ENCODE data around the gene INSIG1. TPM values are rescaled to one million over a fixed set of nuclear protein-coding genes. Genes with fewer than 3 reads are reported as not detected.

The INSIG1 gene
- total RNA-seq, 1 donor from 2014 or later: 25.1 TPM

GRCh38 chr7:155282671-155283070 lies 15.0 kb upstream of the INSIG1 start:
- Histone ChIP-seq H3K9me3 (ENCODE audit: control insufficient read depth in 3 of 3, low read length in 3 of 3) (no peaks in the 10 kb centered on the region), H3K36me3 (ENCODE audit: control insufficient read depth in 3 of 3, insufficient read depth in 3 of 3, low read length in 3 of 3) (no peaks in the 10 kb centered on the region), H3K4me1 (ENCODE audit: control insufficient read depth in 3 of 3, insufficient read depth in 3 of 3, low read length in 3 of 3) (peaks cover 0 to 7% (median 0%) of the 10 kb centered on the region in 3 donors), H3K27me3 (ENCODE audit: control insufficient read depth in 3 of 3, insufficient read depth in 3 of 3, low read length in 3 of 3) (peaks cover 4 to 9% (median 5%) of the 10 kb centered on the region in 3 donors), H3K27ac (ENCODE audit: low read depth, low read length) (no peak overlapping the region), H3K4me3 (ENCODE audit: low read length in 3 of 3) (no peak overlapping the region), H3K9ac (ENCODE audit: low read depth in 1 of 3, low read length in 3 of 3) (no peak overlapping the region)

GRCh38 chr7:155283565-155284194 lies 14.0 kb upstream of the INSIG1 start:
- no peak overlapping the region for H3K27ac ChIP-seq (ENCODE audit: low read depth, low read length)
- no peak overlapping the region for H3K4me3 ChIP-seq (ENCODE audit: low read length in 3 of 3)
- H3K36me3 ChIP-seq (ENCODE audit: control insufficient read depth in 3 of 3, insufficient read depth in 3 of 3, low read length in 3 of 3): no peaks in the 10 kb centered on the region
- peaks cover 0 to 7% (median 0%) of the 10 kb centered on the region in 3 donors for H3K4me1 ChIP-seq (ENCODE audit: control insufficient read depth in 3 of 3, insufficient read depth in 3 of 3, low read length in 3 of 3)
- H3K27me3 ChIP-seq (ENCODE audit: control insufficient read depth in 3 of 3, insufficient read depth in 3 of 3, low read length in 3 of 3): peaks cover 4 to 5% (median 4%) of the 10 kb centered on the region in 3 donors
- H3K9ac ChIP-seq (ENCODE audit: low read depth in 1 of 3, low read length in 3 of 3): no peak overlapping the region
- no peaks in the 10 kb centered on the region for H3K9me3 ChIP-seq (ENCODE audit: control insufficient read depth in 3 of 3, low read length in 3 of 3)

GRCh38 chr7:155284496-155285274 lies 13.0 kb upstream of the INSIG1 start:
- H3K9ac ChIP-seq (ENCODE audit: low read depth in 1 of 3, low read length in 3 of 3): no peak overlapping the region
- no peak overlapping the region for H3K4me3 ChIP-seq (ENCODE audit: low read length in 3 of 3)
- H3K4me1 ChIP-seq (ENCODE audit: control insufficient read depth in 3 of 3, insufficient read depth in 3 of 3, low read length in 3 of 3): peaks cover 0 to 7% (median 0%) of the 10 kb centered on the region in 3 donors
- no peaks in the 10 kb centered on the region for H3K9me3 ChIP-seq (ENCODE audit: control insufficient read depth in 3 of 3, low read length in 3 of 3)
- H3K27ac ChIP-seq (ENCODE audit: low read depth, low read length): no peak overlapping the region
- peaks cover 4 to 5% (median 4%) of the 10 kb centered on the region in 3 donors for H3K27me3 ChIP-seq (ENCODE audit: control insufficient read depth in 3 of 3, insufficient read depth in 3 of 3, low read length in 3 of 3)
- no peaks in the 10 kb centered on the region for H3K36me3 ChIP-seq (ENCODE audit: control insufficient read depth in 3 of 3, insufficient read depth in 3 of 3, low read length in 3 of 3)

- Histone ChIP-seq H3K27ac (ENCODE audit: low read depth, low read length) (no peak overlapping the region), H3K4me3 (ENCODE audit: low read length in 3 of 3) (no peak overlapping the region), H3K9ac (ENCODE audit: low read depth in 1 of 3, low read length in 3 of 3) (no peak overlapping the region), H3K36me3 (ENCODE audit: control insufficient read depth in 3 of 3, insufficient read depth in 3 of 3, low read length in 3 of 3) (no peaks in the 10 kb centered on the region), H3K27me3 (ENCODE audit: control insufficient read depth in 3 of 3, insufficient read depth in 3 of 3, low read length in 3 of 3) (peaks cover 2 to 5% (median 4%) of the 10 kb centered on the region in 3 donors), H3K4me1 (ENCODE audit: control insufficient read depth in 3 of 3, insufficient read depth in 3 of 3, low read length in 3 of 3) (peaks cover 0 to 7% (median 0%) of the 10 kb centered on the region in 3 donors), H3K9me3 (ENCODE audit: control insufficient read depth in 3 of 3, low read length in 3 of 3) (no peaks in the 10 kb centered on the region)
These were observed 12.3 kb upstream of the INSIG1 start for GRCh38 chr7:155285423-155285822.

- Histone ChIP-seq H3K27me3 (ENCODE audit: control insufficient read depth in 3 of 3, insufficient read depth in 3 of 3, low read length in 3 of 3) (peaks cover 0 to 5% (median 4%) of the 10 kb centered on the region in 3 donors), H3K27ac (ENCODE audit: low read depth, low read length) (no peak overlapping the region), H3K9me3 (ENCODE audit: control insufficient read depth in 3 of 3, low read length in 3 of 3) (no peaks in the 10 kb centered on the region), H3K9ac (ENCODE audit: low read depth in 1 of 3, low read length in 3 of 3) (no peak overlapping the region), H3K4me3 (ENCODE audit: low read length in 3 of 3) (no peak overlapping the region), H3K4me1 (ENCODE audit: control insufficient read depth in 3 of 3, insufficient read depth in 3 of 3, low read length in 3 of 3) (peaks cover 0 to 7% (median 2%) of the 10 kb centered on the region in 3 donors), H3K36me3 (ENCODE audit: control insufficient read depth in 3 of 3, insufficient read depth in 3 of 3, low read length in 3 of 3) (no peaks in the 10 kb centered on the region)
These were observed 11.8 kb upstream of the INSIG1 start for GRCh38 chr7:155285833-155286232.

GRCh38 chr7:155286686-155287085 lies 11.0 kb upstream of the INSIG1 start:
- Histone ChIP-seq H3K4me3 (ENCODE audit: low read length in 3 of 3) (no peak overlapping the region), H3K27ac (ENCODE audit: low read depth, low read length) (no peak overlapping the region), H3K9me3 (ENCODE audit: control insufficient read depth in 3 of 3, low read length in 3 of 3) (no peaks in the 10 kb centered on the region), H3K4me1 (ENCODE audit: control insufficient read depth in 3 of 3, insufficient read depth in 3 of 3, low read length in 3 of 3) (peaks cover 0 to 7% (median 6%) of the 10 kb centered on the region in 3 donors), H3K27me3 (ENCODE audit: control insufficient read depth in 3 of 3, insufficient read depth in 3 of 3, low read length in 3 of 3) (peaks cover 0 to 5% (median 1%) of the 10 kb centered on the region in 3 donors), H3K9ac (ENCODE audit: low read depth in 1 of 3, low read length in 3 of 3) (no peak overlapping the region), H3K36me3 (ENCODE audit: control insufficient read depth in 3 of 3, insufficient read depth in 3 of 3, low read length in 3 of 3) (no peaks in the 10 kb centered on the region)

- Histone ChIP-seq H3K4me3 (ENCODE audit: low read length in 3 of 3) (no peak overlapping the region), H3K9me3 (ENCODE audit: control insufficient read depth in 3 of 3, low read length in 3 of 3) (no peaks in the 10 kb centered on the region), H3K9ac (ENCODE audit: low read depth in 1 of 3, low read length in 3 of 3) (no peak overlapping the region), H3K4me1 (ENCODE audit: control insufficient read depth in 3 of 3, insufficient read depth in 3 of 3, low read length in 3 of 3) (peaks cover 0 to 7% (median 6%) of the 10 kb centered on the region in 3 donors), H3K36me3 (ENCODE audit: control insufficient read depth in 3 of 3, insufficient read depth in 3 of 3, low read length in 3 of 3) (no peaks in the 10 kb centered on the region), H3K27me3 (ENCODE audit: control insufficient read depth in 3 of 3, insufficient read depth in 3 of 3, low read length in 3 of 3) (peaks cover 0 to 5% (median 0%) of the 10 kb centered on the region in 3 donors), H3K27ac (ENCODE audit: low read depth, low read length) (no peak overlapping the region)
These were observed 10.3 kb upstream of the INSIG1 start for GRCh38 chr7:155287284-155287935.

- Histone ChIP-seq H3K27me3 (ENCODE audit: control insufficient read depth in 3 of 3, insufficient read depth in 3 of 3, low read length in 3 of 3) (peaks cover 0 to 5% (median 0%) of the 10 kb centered on the region in 3 donors), H3K9ac (ENCODE audit: low read depth in 1 of 3, low read length in 3 of 3) (no peak overlapping the region), H3K4me1 (ENCODE audit: control insufficient read depth in 3 of 3, insufficient read depth in 3 of 3, low read length in 3 of 3) (peaks cover 0 to 7% (median 6%) of the 10 kb centered on the region in 3 donors), H3K9me3 (ENCODE audit: control insufficient read depth in 3 of 3, low read length in 3 of 3) (no peaks in the 10 kb centered on the region), H3K4me3 (ENCODE audit: low read length in 3 of 3) (no peak overlapping the region), H3K27ac (ENCODE audit: low read depth, low read length) (no peak overlapping the region), H3K36me3 (ENCODE audit: control insufficient read depth in 3 of 3, insufficient read depth in 3 of 3, low read length in 3 of 3) (no peaks in the 10 kb centered on the region)
These were observed 9.6 kb upstream of the INSIG1 start for GRCh38 chr7:155288055-155288454.

- no peak overlapping the region for H3K9ac ChIP-seq (ENCODE audit: low read depth in 1 of 3, low read length in 3 of 3)
- no peak overlapping the region for H3K4me3 ChIP-seq (ENCODE audit: low read length in 3 of 3)
- no peaks in the 10 kb centered on the region for H3K36me3 ChIP-seq (ENCODE audit: control insufficient read depth in 3 of 3, insufficient read depth in 3 of 3, low read length in 3 of 3)
- no peaks in the 10 kb centered on the region for H3K9me3 ChIP-seq (ENCODE audit: control insufficient read depth in 3 of 3, low read length in 3 of 3)
- H3K27me3 ChIP-seq (ENCODE audit: control insufficient read depth in 3 of 3, insufficient read depth in 3 of 3, low read length in 3 of 3): peaks cover 0 to 5% (median 0%) of the 10 kb centered on the region in 3 donors
- peaks cover 0 to 7% (median 6%) of the 10 kb centered on the region in 3 donors for H3K4me1 ChIP-seq (ENCODE audit: control insufficient read depth in 3 of 3, insufficient read depth in 3 of 3, low read length in 3 of 3)
- no peak overlapping the region for H3K27ac ChIP-seq (ENCODE audit: low read depth, low read length)
These were observed 8.6 kb upstream of the INSIG1 start for GRCh38 chr7:155289107-155289506.

Measured in skeletal muscle tissue (tissue), 4 donors.